IgD-negative memory B cell (primary cell): Measurements from ENCODE around the gene PANX3. TPM values are rescaled to one million over a fixed set of nuclear protein-coding genes. Genes with fewer than 3 reads are reported as not detected.

Source experiments
- H3K27ac Mint-ChIP-seq, 3 donors: one replicate each; pipeline ENCODE4 v1.8.0; 2020 to 2022; ENCODE audit warnings: mild to moderate bottlenecking in 3 of 3, mixed read lengths in 3 of 3, moderate library complexity in 1 of 3
- H3K27me3 Mint-ChIP-seq: one replicate; pipeline ENCODE4 v1.8.0; 2021; ENCODE audit warnings: mixed read lengths
- H3K36me3 Mint-ChIP-seq: one replicate; pipeline ENCODE4 v1.8.0; 2020; ENCODE audit warnings: mild to moderate bottlenecking, mixed read lengths
- H3K4me1 Mint-ChIP-seq, 3 donors: one replicate each; pipeline ENCODE4 v1.8.0; 2020 to 2022; ENCODE audit warnings: mixed read lengths in 3 of 3, mild to moderate bottlenecking in 1 of 3
- H3K4me3 Mint-ChIP-seq, 4 donors: one replicate each; pipeline ENCODE4 v1.8.0; 2020 to 2022; ENCODE audit warnings: mild to moderate bottlenecking in 4 of 4, mixed read lengths in 4 of 4, moderate library complexity in 3 of 4
- H3K9me3 Mint-ChIP-seq, 3 donors: one replicate each; pipeline ENCODE4 v1.8.0; 2020 to 2021; ENCODE audit warnings: mixed read lengths in 3 of 3, mild to moderate bottlenecking in 1 of 3
- polyA plus RNA-seq: library from polyadenylated mRNA; unstranded; fragments of 300-500 nt; fragmentation: Illumina TruSeq; gene quantifications from one replicate; pipeline ENCODE4 v1.2.3, GENCODE V29; 2021

Gene PANX3, protein sequence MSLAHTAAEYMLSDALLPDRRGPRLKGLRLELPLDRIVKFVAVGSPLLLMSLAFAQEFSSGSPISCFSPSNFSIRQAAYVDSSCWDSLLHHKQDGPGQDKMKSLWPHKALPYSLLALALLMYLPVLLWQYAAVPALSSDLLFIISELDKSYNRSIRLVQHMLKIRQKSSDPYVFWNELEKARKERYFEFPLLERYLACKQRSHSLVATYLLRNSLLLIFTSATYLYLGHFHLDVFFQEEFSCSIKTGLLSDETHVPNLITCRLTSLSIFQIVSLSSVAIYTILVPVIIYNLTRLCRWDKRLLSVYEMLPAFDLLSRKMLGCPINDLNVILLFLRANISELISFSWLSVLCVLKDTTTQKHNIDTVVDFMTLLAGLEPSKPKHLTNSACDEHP
- polyA plus RNA-seq: not detected

DNA sequence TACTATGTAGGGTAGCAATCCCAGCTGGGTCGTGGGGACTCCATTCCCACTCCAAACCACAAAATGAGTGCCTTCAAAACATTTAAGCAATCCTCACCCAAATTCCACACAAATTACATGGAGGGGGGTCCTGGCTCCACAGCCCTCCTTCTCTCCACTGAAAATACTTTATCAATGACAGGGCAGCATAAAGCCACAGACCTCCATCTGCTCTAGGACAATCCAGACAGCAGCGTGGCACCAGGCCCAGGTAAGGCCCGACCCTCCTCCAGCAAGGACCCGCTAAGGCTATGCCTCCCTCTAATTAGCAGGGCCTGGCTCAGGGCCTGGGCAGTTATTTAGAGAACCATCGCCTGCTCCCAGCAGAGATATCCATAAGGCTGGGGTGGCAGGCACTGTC, at the start of gene PANX3:
TSS of gene PANX3 (plus strand) at position 365 of the 400 bp plus-strand sequence. CDS start 129 bp downstream, outside the sequence.
- Mint-ChIP-seq H3K9me3 (no peaks in the 10 kb centered on the region), H3K4me1 (peaks cover 0 to 2% (median 0%) of the 10 kb centered on the region in 3 donors), H3K36me3 (peaks cover 2% of the 10 kb centered on the region), H3K4me3 (no peak within 1 kb of the TSS), H3K27me3 (peaks cover 3% of the 10 kb centered on the region), H3K27ac (no peak within 1 kb of the TSS)

GRCh38 chr11:124569697-124570096, 41.5 kb upstream of the PANX3 start, which contains the start of gene OR8A1:
OR8A1 (plus strand) TSS chr11:124569997; CDS start chr11:124570120, 123 bp downstream.
- H3K36me3 Mint-ChIP-seq: no peaks in the 10 kb centered on the region
- no peaks in the 10 kb centered on the region for H3K4me1 Mint-ChIP-seq
- H3K9me3 Mint-ChIP-seq: peaks cover 0 to 6% (median 0%) of the 10 kb centered on the region in 3 donors
- H3K27me3 Mint-ChIP-seq: peaks cover 8% of the 10 kb centered on the region
- H3K27ac Mint-ChIP-seq: no peak within 1 kb of the TSS
- H3K4me3 Mint-ChIP-seq: peak within 1 kb of the TSS in 1 of 4 donors; percentile 2

GRCh38 chr11:124570160-124570559, 41.1 kb upstream of the PANX3 start:
- no peak overlapping the region for H3K27ac Mint-ChIP-seq
- H3K4me1 Mint-ChIP-seq: no peaks in the 10 kb centered on the region
- H3K36me3 Mint-ChIP-seq: no peaks in the 10 kb centered on the region
- peak overlapping the region in 1 of 4 donors; percentile 2 for H3K4me3 Mint-ChIP-seq
- H3K27me3 Mint-ChIP-seq: peaks cover 8% of the 10 kb centered on the region
- H3K9me3 Mint-ChIP-seq: peaks cover 0 to 6% (median 0%) of the 10 kb centered on the region in 3 donors

GRCh38 chr11:124577716-124578427, 33.4 kb upstream of the PANX3 start:
- Mint-ChIP-seq H3K9me3 (peaks cover 0 to 3% (median 0%) of the 10 kb centered on the region in 3 donors), H3K36me3 (no peaks in the 10 kb centered on the region), H3K27me3 (peaks cover 4% of the 10 kb centered on the region), H3K27ac (no peak overlapping the region), H3K4me1 (no peaks in the 10 kb centered on the region), H3K4me3 (no peak overlapping the region)

- Mint-ChIP-seq H3K27me3 (peaks cover 4% of the 10 kb centered on the region), H3K27ac (no peak overlapping the region), H3K4me1 (no peaks in the 10 kb centered on the region)
These were observed 32.5 kb upstream of the PANX3 start for GRCh38 chr11:124578761-124579160.

GRCh38 chr11:124581817-124582216, 29.4 kb upstream of the PANX3 start:
- peaks cover 8% of the 10 kb centered on the region for H3K27me3 Mint-ChIP-seq
- no peaks in the 10 kb centered on the region for H3K36me3 Mint-ChIP-seq
- no peak overlapping the region for H3K4me3 Mint-ChIP-seq
- no peaks in the 10 kb centered on the region for H3K9me3 Mint-ChIP-seq
- peaks cover 0 to 2% (median 0%) of the 10 kb centered on the region in 3 donors for H3K4me1 Mint-ChIP-seq
- H3K27ac Mint-ChIP-seq: no peak overlapping the region

More at GRCh38 chr11:124578761-124579160, 32.5 kb upstream of the PANX3 start:
- H3K9me3 Mint-ChIP-seq: no peaks in the 10 kb centered on the region
- no peak overlapping the region for H3K4me3 Mint-ChIP-seq
- H3K36me3 Mint-ChIP-seq: no peaks in the 10 kb centered on the region

- H3K27ac Mint-ChIP-seq: no peak overlapping the region
- H3K9me3 Mint-ChIP-seq: no peaks in the 10 kb centered on the region
- peaks cover 0 to 2% (median 0%) of the 10 kb centered on the region in 3 donors for H3K4me1 Mint-ChIP-seq
- H3K27me3 Mint-ChIP-seq: peaks cover 13% of the 10 kb centered on the region
- H3K36me3 Mint-ChIP-seq: no peaks in the 10 kb centered on the region
- H3K4me3 Mint-ChIP-seq: no peak overlapping the region
These were observed 28.7 kb upstream of the PANX3 start for GRCh38 chr11:124582565-124582964.

GRCh38 chr11:124583781-124584180, 27.4 kb upstream of the PANX3 start:
- no peaks in the 10 kb centered on the region for H3K9me3 Mint-ChIP-seq
- no peak overlapping the region for H3K27ac Mint-ChIP-seq
- H3K27me3 Mint-ChIP-seq: peaks cover 9% of the 10 kb centered on the region
- no peaks in the 10 kb centered on the region for H3K36me3 Mint-ChIP-seq
- H3K4me1 Mint-ChIP-seq: peaks cover 0 to 2% (median 0%) of the 10 kb centered on the region in 3 donors
- H3K4me3 Mint-ChIP-seq: no peak overlapping the region

DNA sequence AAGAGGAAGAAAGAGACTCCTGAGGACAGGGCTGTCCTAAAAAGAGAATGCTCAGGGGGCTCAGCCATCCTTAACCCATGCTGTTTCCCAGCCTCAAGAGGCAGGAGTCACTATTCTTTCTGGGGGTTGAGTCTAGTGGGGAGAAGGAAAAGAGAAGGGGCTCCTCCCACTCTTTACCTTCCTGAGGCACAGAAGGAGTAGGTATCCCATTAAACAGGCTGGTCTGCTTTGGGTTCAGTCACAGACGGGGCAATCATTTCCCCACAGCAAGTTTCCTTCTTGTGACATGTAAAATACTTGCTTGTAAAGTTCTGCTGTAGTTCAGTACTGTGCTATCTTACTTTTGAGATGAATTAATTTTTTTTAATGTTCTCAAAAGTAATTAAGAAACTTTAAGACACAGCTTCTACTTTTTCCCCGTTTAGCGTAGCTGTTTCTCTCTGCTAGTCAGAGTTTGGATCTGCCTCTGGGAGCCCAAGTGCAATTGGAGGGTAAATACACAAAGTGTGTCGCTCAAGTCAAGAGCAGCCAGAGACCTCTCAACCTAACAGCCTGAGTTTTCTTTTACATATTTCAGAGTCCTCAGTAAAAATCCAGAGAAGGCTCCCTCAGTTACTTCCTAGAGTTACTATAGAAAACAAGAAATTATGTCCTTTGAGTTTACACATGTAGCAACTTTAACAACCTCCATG, 26.4 kb upstream of the PANX3 start:
- Mint-ChIP-seq H3K36me3 (no peaks in the 10 kb centered on the region), H3K27ac (no peak overlapping the region), H3K4me1 (peaks cover 0 to 2% (median 0%) of the 10 kb centered on the region in 3 donors), H3K27me3 (peaks cover 9% of the 10 kb centered on the region), H3K9me3 (no peaks in the 10 kb centered on the region), H3K4me3 (no peak overlapping the region)

- Mint-ChIP-seq H3K4me1 (peaks cover 0 to 2% (median 0%) of the 10 kb centered on the region in 3 donors), H3K4me3 (no peak overlapping the region), H3K27ac (no peak overlapping the region), H3K36me3 (no peaks in the 10 kb centered on the region), H3K27me3 (peaks cover 9% of the 10 kb centered on the region), H3K9me3 (no peaks in the 10 kb centered on the region)
These were observed 24.9 kb upstream of the PANX3 start for GRCh38 chr11:124586238-124586860.

- Mint-ChIP-seq H3K36me3 (no peaks in the 10 kb centered on the region), H3K27ac (no peak overlapping the region), H3K9me3 (no peaks in the 10 kb centered on the region), H3K4me1 (no peaks in the 10 kb centered on the region), H3K4me3 (no peak overlapping the region), H3K27me3 (peaks cover 8% of the 10 kb centered on the region)
These were observed 19.8 kb upstream of the PANX3 start for GRCh38 chr11:124591430-124591829.

- H3K4me3 Mint-ChIP-seq: no peak overlapping the region
- H3K27me3 Mint-ChIP-seq: peaks cover 1% of the 10 kb centered on the region
- H3K27ac Mint-ChIP-seq: no peak overlapping the region
- no peaks in the 10 kb centered on the region for H3K9me3 Mint-ChIP-seq
- H3K4me1 Mint-ChIP-seq: no peaks in the 10 kb centered on the region
- no peaks in the 10 kb centered on the region for H3K36me3 Mint-ChIP-seq
These were observed 18.6 kb upstream of the PANX3 start for GRCh38 chr11:124592627-124593026.

DNA sequence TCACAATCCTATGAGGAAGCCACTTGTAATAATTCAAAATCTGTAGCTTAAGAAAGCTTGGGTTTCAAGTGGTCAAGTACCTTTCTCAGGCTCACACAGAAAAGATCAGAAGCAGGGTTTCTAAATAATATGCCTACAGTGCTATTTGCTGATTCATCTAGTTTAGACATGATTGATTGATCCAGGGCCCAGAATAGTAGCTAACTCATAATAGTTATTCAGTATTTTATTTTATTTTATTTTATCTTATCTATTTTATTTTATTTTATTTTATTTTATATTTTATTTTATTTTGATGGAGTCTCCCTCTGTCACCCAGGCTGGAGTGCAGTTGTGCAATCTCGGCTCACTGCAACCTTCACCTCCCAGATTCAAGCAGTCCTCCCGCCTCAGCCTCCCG, 15.9 kb upstream of the PANX3 start:
- Mint-ChIP-seq H3K4me3 (no peak overlapping the region), H3K9me3 (peaks cover 0 to 2% (median 0%) of the 10 kb centered on the region in 3 donors), H3K36me3 (no peaks in the 10 kb centered on the region), H3K27me3 (peaks cover 3% of the 10 kb centered on the region), H3K4me1 (no peaks in the 10 kb centered on the region), H3K27ac (no peak overlapping the region)

- Mint-ChIP-seq H3K36me3 (no peaks in the 10 kb centered on the region), H3K4me1 (no peaks in the 10 kb centered on the region), H3K4me3 (no peak overlapping the region), H3K27me3 (peaks cover 6% of the 10 kb centered on the region), H3K9me3 (peaks cover 0 to 2% (median 0%) of the 10 kb centered on the region in 3 donors), H3K27ac (no peak overlapping the region)
These were observed 13.6 kb upstream of the PANX3 start for GRCh38 chr11:124597626-124598025.
